ENCODE measurements around the gene TIMP2. TPM values are rescaled to one million over a fixed set of nuclear protein-coding genes. Genes with fewer than 3 reads are reported as not detected.

Gene TIMP2
- total RNA-seq, 1 donor from 2014 or later, result 535 TPM

DNA sequence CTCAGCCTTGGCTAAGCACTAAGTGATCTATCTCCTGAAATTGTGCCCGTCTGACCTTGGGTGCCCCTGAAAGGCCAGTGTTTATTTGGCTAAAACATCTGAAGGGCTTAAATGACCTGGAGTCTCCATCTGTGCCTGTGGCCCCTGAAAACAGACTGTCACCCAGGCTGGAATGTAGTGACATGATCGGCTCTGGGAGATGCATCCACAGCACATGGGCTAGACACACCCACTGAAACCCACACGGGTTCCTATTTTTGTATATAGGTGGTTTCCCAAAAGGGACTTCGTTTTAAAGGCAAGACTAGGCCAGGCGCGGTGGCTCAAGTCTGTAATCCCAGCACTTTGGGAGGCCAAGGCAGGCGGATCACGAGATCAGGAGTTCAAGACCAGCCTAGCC is 35.7 kb downstream of the TIMP2 start:
- Mint-ChIP-seq H3K4me1 (ENCODE audit: low read depth) (peaks cover 38% of the 10 kb centered on the region), H3K27me3 (ENCODE audit: low read depth) (no peaks in the 10 kb centered on the region), H3K36me3 (ENCODE audit: low read depth) (peaks cover 17% of the 10 kb centered on the region), H3K9me3 (ENCODE audit: low read depth) (no peaks in the 10 kb centered on the region), H3K4me3 (ENCODE audit: unreplicated experiment) (no peak overlapping the region), H3K27ac (ENCODE audit: unreplicated experiment) (no peak overlapping the region)
- DNase-seq (ENCODE audit: low spot score), result no peak
- no peak for TF ChIP-seq CTCF (IDR thresholded peaks at IDR 0.05)

DNA sequence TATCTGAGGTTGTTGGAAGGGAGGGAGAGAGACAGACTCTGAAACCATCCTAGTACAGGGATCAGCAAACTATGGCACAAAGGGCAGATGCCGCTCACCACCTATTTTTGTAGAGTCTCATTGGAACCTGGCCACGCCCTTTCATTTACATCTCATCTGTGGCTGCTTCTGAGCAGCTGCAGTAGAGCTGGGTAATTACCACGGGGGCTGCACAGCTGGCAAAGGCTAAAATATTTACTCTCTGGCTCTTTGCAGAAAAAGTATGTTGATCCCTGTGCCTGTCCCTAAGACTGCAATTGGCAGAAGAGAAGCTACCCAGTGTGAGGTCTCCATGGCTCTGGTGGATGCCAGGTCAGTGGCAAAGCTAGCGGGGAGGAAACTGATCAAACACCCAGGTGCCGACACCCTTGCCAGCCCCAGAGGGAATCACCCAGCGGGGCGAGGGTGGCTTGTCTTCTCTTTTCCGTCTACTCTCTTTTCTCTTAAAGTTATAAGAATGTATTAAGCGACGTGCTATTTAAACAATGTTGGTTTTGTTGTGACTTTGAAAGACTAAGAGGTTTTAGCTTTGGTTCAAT is 36.2 kb downstream of the TIMP2 start:
- no peak for TF ChIP-seq CTCF (IDR thresholded peaks at IDR 0.05)

GRCh38 chr17:78886954-78887353 is 38.2 kb downstream of the TIMP2 start:
- no peak overlapping the region for H3K27ac Mint-ChIP-seq (ENCODE audit: unreplicated experiment)

More for the DNA sequence above, 36.2 kb downstream of the TIMP2 start:
- H3K9me3 Mint-ChIP-seq (ENCODE audit: low read depth), result no peaks in the 10 kb centered on the region
- H3K27ac Mint-ChIP-seq (ENCODE audit: unreplicated experiment), result no peak overlapping the region
- no peak for DNase-seq (ENCODE audit: low spot score)
- H3K36me3 Mint-ChIP-seq (ENCODE audit: low read depth), result peaks cover 17% of the 10 kb centered on the region
- peaks cover 41% of the 10 kb centered on the region for H3K4me1 Mint-ChIP-seq (ENCODE audit: low read depth)
- H3K27me3 Mint-ChIP-seq (ENCODE audit: low read depth), result no peaks in the 10 kb centered on the region
- H3K4me3 Mint-ChIP-seq (ENCODE audit: unreplicated experiment), result no peak overlapping the region

GRCh38 chr17:78885956-78886355 is 39.2 kb downstream of the TIMP2 start:
- peaks cover 64% of the 10 kb centered on the region for H3K4me1 Mint-ChIP-seq (ENCODE audit: low read depth)
- no peak for DNase-seq (ENCODE audit: low spot score)
- H3K27ac Mint-ChIP-seq (ENCODE audit: unreplicated experiment), result peak overlapping the region; percentile 17
- no peaks in the 10 kb centered on the region for H3K27me3 Mint-ChIP-seq (ENCODE audit: low read depth)
- H3K9me3 Mint-ChIP-seq (ENCODE audit: low read depth), result no peaks in the 10 kb centered on the region
- H3K4me3 Mint-ChIP-seq (ENCODE audit: unreplicated experiment), result no peak overlapping the region
- peaks cover 4% of the 10 kb centered on the region for H3K36me3 Mint-ChIP-seq (ENCODE audit: low read depth)
- TF ChIP-seq CTCF (IDR thresholded peaks at IDR 0.05), result no peak

More at GRCh38 chr17:78886954-78887353, 38.2 kb downstream of the TIMP2 start:
- no peak for TF ChIP-seq CTCF (IDR thresholded peaks at IDR 0.05)
- no peak overlapping the region for H3K4me3 Mint-ChIP-seq (ENCODE audit: unreplicated experiment)
- H3K36me3 Mint-ChIP-seq (ENCODE audit: low read depth), result peaks cover 13% of the 10 kb centered on the region
- DNase-seq (ENCODE audit: low spot score), result no peak
- H3K9me3 Mint-ChIP-seq (ENCODE audit: low read depth), result no peaks in the 10 kb centered on the region
- peaks cover 58% of the 10 kb centered on the region for H3K4me1 Mint-ChIP-seq (ENCODE audit: low read depth)
- H3K27me3 Mint-ChIP-seq (ENCODE audit: low read depth), result no peaks in the 10 kb centered on the region

DNA sequence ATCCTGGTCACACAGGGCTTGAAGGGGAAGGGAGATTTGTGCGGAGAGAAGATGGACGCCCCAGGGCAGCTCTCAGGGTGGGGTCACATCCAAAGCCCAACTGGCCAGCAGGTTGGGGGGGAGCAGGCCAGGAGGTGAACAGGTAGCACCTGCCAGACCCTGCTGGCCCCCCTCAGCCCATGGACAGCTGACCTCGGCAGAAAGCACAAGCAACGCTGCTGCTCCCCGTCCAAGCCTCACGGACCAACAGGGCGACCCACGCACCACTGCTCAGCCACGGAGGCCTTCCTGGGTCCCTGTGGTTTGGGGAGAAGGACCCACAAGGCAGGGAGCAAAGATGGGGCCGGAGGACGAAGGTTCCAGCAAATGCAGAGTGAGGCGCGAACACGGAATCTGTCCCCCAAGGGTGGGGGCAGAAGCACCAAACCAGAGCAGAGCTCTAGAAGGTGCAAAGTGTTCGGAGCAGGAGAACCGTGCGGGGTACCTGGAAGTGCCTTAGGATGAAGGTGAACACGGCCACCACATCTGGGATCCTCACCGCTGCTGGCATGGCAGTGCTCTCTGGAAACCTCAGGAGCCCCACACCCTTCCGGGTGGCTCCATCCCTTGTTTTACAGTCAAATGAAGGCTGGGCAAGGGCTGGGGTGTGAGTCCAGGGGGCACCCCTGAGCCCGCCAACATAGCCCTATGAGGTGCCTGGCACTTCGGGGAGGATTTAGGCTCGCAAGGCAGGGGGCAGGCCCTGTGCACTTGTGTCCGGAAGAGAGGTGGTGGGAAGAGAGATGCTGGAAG is 40.1 kb downstream of the TIMP2 start:
- peaks cover 69% of the 10 kb centered on the region for H3K4me1 Mint-ChIP-seq (ENCODE audit: low read depth)

More for the DNA sequence above, 40.1 kb downstream of the TIMP2 start:
- Mint-ChIP-seq H3K27ac (ENCODE audit: unreplicated experiment) (peak overlapping the region; percentile 95), H3K27me3 (ENCODE audit: low read depth) (no peaks in the 10 kb centered on the region), H3K9me3 (ENCODE audit: low read depth) (no peaks in the 10 kb centered on the region), H3K36me3 (ENCODE audit: low read depth) (no peaks in the 10 kb centered on the region), H3K4me3 (ENCODE audit: unreplicated experiment) (no peak overlapping the region)
- TF ChIP-seq CTCF (IDR thresholded peaks at IDR 0.05), result no peak
- DNase-seq (ENCODE audit: low spot score), result no peak
